ENCODE measurements around the gene CST9L.

The CST9L gene

GRCh38 chr20:23568320-23568970 is at the start of gene CST9L:
Gene CST9L, minus strand, starts transcription at chr20:23568484. Its CDS starts 34 bp downstream, at chr20:23568450.
- in situ Hi-C loops (cut with MboI; ENCODE audit: low pct_unique_long_range_greater_than_20kb, low sequenced_read_pairs) = no loop called here

GRCh38 chr20:23614163-23614562 is 45.9 kb upstream of the CST9L start:
- in situ Hi-C loops (cut with MboI; ENCODE audit: low pct_unique_long_range_greater_than_20kb, low sequenced_read_pairs) = no loop called here
- no peak for DNase-seq

More at GRCh38 chr20:23568320-23568970, at the start of gene CST9L:
- no peak for DNase-seq

GRCh38 chr20:23613676-23614075 is 45.4 kb upstream of the CST9L start:
- DNase-seq = no peak

GRCh38 chr20:23612396-23612795 is 44.1 kb upstream of the CST9L start:
- in situ Hi-C loops (cut with MboI; ENCODE audit: low pct_unique_long_range_greater_than_20kb, low sequenced_read_pairs) = no loop called here
- DNase-seq = no peak

More at GRCh38 chr20:23613676-23614075, 45.4 kb upstream of the CST9L start:
- in situ Hi-C loops (cut with MboI; ENCODE audit: low pct_unique_long_range_greater_than_20kb, low sequenced_read_pairs) = no loop called here

- in situ Hi-C loops (cut with MboI; ENCODE audit: low pct_unique_long_range_greater_than_20kb, low sequenced_read_pairs) = no loop called here
- DNase-seq = no peak
These were observed 41.3 kb upstream of the CST9L start for GRCh38 chr20:23609486-23610109.

- DNase-seq = no peak
- in situ Hi-C loops (cut with MboI; ENCODE audit: low pct_unique_long_range_greater_than_20kb, low sequenced_read_pairs) = no loop called here
These were observed 40.1 kb upstream of the CST9L start for GRCh38 chr20:23608251-23608846.

GRCh38 chr20:23607497-23608245 is 39.4 kb upstream of the CST9L start:
- DNase-seq = no peak
- in situ Hi-C loops (cut with MboI; ENCODE audit: low pct_unique_long_range_greater_than_20kb, low sequenced_read_pairs) = no loop called here

- DNase-seq = peak; percentile 65
- in situ Hi-C loops (cut with MboI; ENCODE audit: low pct_unique_long_range_greater_than_20kb, low sequenced_read_pairs) = no loop called here
These were observed 38.4 kb upstream of the CST9L start for GRCh38 chr20:23606652-23607049.

- in situ Hi-C loops (cut with MboI; ENCODE audit: low pct_unique_long_range_greater_than_20kb, low sequenced_read_pairs) = no loop called here
These were observed 37.8 kb upstream of the CST9L start, which contains the start of gene CST9 for GRCh38 chr20:23605867-23606651. Gene CST9, minus strand, starts transcription at chr20:23605917. Its CDS starts 53 bp downstream, at chr20:23605864.

GRCh38 chr20:23604306-23604705 is 36.0 kb upstream of the CST9L start:
- in situ Hi-C loops (cut with MboI; ENCODE audit: low pct_unique_long_range_greater_than_20kb, low sequenced_read_pairs) = no loop called here
- no peak for DNase-seq

More at GRCh38 chr20:23605867-23606651, 37.8 kb upstream of the CST9L start, which contains the start of gene CST9:
- no peak for DNase-seq

- in situ Hi-C loops (cut with MboI; ENCODE audit: low pct_unique_long_range_greater_than_20kb, low sequenced_read_pairs) = no loop called here
- no peak for DNase-seq
These were observed 35.0 kb upstream of the CST9L start for GRCh38 chr20:23603321-23603720.

- DNase-seq = no peak
- in situ Hi-C loops (cut with MboI; ENCODE audit: low pct_unique_long_range_greater_than_20kb, low sequenced_read_pairs) = no loop called here
These were observed 34.4 kb upstream of the CST9L start for GRCh38 chr20:23602699-23603098.

GRCh38 chr20:23602241-23602640 is 34.0 kb upstream of the CST9L start:
- peak; percentile 17 for DNase-seq
- in situ Hi-C loops (cut with MboI; ENCODE audit: low pct_unique_long_range_greater_than_20kb, low sequenced_read_pairs) = no loop called here

GRCh38 chr20:23601715-23602114 is 33.4 kb upstream of the CST9L start:
- no peak for DNase-seq
- in situ Hi-C loops (cut with MboI; ENCODE audit: low pct_unique_long_range_greater_than_20kb, low sequenced_read_pairs) = no loop called here

- DNase-seq = no peak
- in situ Hi-C loops (cut with MboI; ENCODE audit: low pct_unique_long_range_greater_than_20kb, low sequenced_read_pairs) = no loop called here
These were observed 30.2 kb upstream of the CST9L start for GRCh38 chr20:23598481-23598880.

GRCh38 chr20:23596579-23597250 is 28.4 kb upstream of the CST9L start:
- in situ Hi-C loops (cut with MboI; ENCODE audit: low pct_unique_long_range_greater_than_20kb, low sequenced_read_pairs) = no loop called here
- no peak for DNase-seq

GRCh38 chr20:23595941-23596340 is 27.7 kb upstream of the CST9L start:
- DNase-seq = no peak
- in situ Hi-C loops (cut with MboI; ENCODE audit: low pct_unique_long_range_greater_than_20kb, low sequenced_read_pairs) = no loop called here
